Activated CD8-positive, alpha-beta memory T cell treated with anti-CD3 and anti-CD28 coated beads for 36 hours (primary cell): ENCODE measurements around the gene RC3H2. TPM values are rescaled to one million over a fixed set of nuclear protein-coding genes. Genes with fewer than 3 reads are reported as not detected.
"Not testable (repeated sequence)": the region's sequence is repeated elsewhere in the genome, so short reads cannot be mapped to it uniquely, and the experiment has no call there.

Experiments used
- CTCF ChIA-PET: fragments of 350-600 bp; sonication (Branson Sonifier 250); formaldehyde crosslinking; loops from one replicate; lab custom pipeline; 2021; ENCODE audit warnings: antibody characterized with exemption; lab: Charles Lee
- POLR2A ChIA-PET: fragments of 350-600 bp; sonication (Branson Sonifier 250); formaldehyde crosslinking; loops from one replicate; lab custom pipeline; 2021; ENCODE audit warnings: antibody characterized with exemption; lab: Charles Lee
- total RNA-seq, 2 experiments: library from RNA; stranded (reverse); gene quantifications; one replicate each; pipeline ENCODE4 v1.2.3, GENCODE V29; 2021

The RC3H2 gene
- total RNA-seq, 2 experiments from 2014 or later = 30.4 to 31.2 TPM

DNA sequence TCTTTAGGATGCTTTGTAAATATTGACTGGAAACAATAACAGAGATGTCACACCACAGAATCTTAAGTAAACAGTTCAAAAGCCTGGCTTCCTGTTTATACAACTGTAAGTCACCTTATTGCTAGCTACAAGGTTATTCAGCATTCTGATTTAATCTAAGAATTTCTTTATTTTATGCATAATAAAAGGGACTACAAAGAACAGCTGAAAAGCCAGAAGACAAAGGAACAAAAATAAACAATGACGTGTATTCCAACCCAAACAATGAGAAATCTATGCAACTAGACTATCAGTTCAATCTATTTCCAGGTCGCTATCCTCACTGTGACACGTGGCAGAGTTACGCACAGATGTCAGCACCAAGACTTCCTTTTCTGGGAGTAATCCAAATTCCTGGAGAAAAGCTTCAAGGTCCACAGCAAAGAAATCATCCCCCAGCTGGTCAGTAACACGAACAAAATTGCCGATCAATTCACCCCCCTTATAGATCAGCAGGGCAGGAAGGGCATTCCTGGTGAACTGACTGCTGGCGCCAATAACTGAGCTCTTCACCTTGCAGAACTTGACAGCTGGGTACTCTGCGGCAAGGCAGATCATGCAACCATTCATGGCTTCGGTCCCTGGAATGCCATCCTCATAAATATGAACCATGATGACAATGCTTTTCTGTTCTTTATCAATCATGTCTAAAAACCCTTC is 85.2 kb downstream of the RC3H2 start:
- ChIA-PET CTCF (interaction anchor here (1.1 to 1.4 kb wide), 2 partner anchors 11 to 13 kb away, joined by 3 to 4 read pairs; no protein-coding TSS in a partner anchor), POLR2A (interaction anchor here (0.7 kb wide), 1 partner anchor 1358 kb away, joined by 3 read pairs; no protein-coding TSS in a partner anchor)

DNA sequence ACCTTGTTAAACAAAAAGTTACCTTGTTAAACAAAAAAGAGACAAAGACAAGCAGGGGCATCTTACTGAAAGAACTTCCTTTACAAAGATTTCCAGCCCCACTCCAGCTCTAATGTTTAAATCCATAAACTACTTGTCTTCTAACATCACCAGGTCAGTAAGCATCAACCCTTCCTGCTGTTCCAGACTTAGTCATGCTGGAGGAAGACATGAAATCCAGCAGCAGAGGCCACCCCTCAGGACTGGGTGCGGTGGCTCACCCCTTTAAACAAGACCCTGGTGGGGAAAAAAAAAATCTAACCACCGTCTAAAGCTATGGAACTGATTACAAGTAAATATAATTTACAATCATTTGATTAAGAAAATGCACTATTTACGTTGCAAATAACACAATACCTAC is 85.8 kb downstream of the RC3H2 start:
- POLR2A ChIA-PET = interaction anchor here (0.7 kb wide), 1 partner anchor 1358 kb away, joined by 3 read pairs; no protein-coding TSS in a partner anchor
- CTCF ChIA-PET = interaction anchor here (1.4 kb wide), 1 partner anchor 11 kb away, joined by 4 read pairs; no protein-coding TSS in a partner anchor

DNA sequence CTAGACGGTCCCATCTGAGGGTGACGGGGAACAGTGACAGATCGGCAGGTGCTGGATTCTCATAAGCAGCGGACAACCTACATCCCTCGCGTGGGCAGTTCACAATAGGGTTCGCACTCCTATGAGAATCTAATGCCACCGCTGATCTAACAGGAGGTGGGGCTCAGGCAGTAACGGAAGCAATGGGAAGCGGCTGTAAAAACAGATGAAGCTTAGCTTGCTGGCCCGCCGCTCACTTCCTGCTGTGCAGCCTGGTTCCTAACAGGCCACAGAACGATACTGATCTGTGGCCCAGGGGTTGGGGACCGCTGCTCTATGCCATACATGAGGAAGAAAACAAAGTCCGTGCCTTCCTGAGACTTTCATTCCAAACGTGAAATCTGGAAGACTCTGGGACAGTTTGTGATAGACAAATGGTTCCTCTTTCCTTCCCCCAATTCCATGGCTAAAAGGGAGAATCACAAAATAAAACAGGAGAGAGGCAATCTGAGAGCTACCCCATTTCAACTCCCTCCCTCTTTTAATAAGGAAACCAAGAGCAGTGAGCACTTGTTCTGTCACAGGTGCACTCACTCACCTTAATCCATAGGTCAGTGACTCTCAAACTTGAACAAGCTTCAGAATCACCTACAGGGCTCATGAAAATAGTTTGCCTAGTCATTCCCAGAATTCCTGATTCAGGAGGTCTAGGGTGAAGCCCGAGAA is 88.8 kb downstream of the RC3H2 start:
- POLR2A ChIA-PET = interaction anchor here (0.6 kb wide), 1 partner anchor 44 kb away, joined by 6 read pairs; no protein-coding TSS in a partner anchor
- CTCF ChIA-PET = no interaction called here

DNA sequence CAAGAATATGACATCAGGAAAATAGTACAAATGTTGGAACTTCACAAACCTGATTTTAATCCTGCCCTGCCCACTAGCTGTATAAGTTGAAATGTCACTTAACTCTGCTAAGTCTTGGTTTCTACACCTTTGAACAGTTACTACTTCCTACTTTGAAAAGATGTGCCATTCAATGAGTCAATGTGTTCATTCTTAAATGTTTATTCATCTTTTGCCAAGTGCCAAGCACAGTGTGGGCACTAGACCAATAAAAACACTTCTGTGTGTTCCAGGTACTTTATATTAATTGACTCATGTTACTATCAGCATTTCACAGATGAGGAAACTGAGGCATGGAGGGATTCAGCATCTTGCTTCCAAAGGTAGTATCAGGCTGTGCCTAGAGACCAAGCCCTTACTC is 89.6 kb downstream of the RC3H2 start:
- ChIA-PET POLR2A (interaction anchor here (0.6 kb wide), 1 partner anchor 44 kb away, joined by 6 read pairs; no protein-coding TSS in a partner anchor), CTCF (no interaction called here)

DNA sequence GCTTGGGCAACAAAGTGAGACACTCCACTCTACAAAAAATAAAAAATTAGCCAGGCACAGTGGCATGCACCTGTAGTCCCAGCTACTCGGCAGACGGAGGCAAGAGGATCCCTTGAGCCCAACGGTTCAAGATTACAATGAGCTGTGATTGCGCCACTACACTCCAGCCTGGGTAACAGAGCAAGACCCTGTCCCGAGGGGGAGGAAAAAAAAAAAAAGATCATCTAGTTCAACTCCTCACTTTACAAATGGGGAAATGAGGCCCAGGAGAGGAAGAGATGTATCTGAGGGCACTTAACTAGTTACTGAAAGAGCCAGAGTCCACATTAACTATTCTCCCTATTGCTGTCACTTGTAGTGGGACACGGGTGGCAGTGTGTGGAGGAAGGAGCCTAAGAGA is 90.6 kb downstream of the RC3H2 start:
- POLR2A ChIA-PET = no interaction called here
- CTCF ChIA-PET = no interaction called here

DNA sequence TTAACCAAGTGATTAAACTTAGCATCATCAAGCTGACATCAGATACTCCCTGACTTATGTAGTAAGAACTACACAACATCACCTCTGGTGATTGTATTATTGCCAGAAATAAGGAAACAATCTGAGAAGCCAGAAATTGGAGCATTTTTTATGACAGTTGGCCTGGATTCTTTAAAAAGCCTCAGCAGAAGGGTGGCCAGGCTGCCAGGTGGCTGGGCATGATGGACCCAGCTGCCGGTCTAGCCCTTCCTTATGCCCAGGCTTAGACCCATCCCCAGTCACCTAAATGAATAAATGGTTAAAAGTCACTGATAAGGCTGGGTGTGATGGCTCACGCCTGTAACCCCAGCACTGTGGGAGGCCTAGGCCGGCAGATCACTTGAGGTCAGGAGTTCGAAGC is 92.4 kb downstream of the RC3H2 start:
- CTCF ChIA-PET = no interaction called here
- POLR2A ChIA-PET = no interaction called here

DNA sequence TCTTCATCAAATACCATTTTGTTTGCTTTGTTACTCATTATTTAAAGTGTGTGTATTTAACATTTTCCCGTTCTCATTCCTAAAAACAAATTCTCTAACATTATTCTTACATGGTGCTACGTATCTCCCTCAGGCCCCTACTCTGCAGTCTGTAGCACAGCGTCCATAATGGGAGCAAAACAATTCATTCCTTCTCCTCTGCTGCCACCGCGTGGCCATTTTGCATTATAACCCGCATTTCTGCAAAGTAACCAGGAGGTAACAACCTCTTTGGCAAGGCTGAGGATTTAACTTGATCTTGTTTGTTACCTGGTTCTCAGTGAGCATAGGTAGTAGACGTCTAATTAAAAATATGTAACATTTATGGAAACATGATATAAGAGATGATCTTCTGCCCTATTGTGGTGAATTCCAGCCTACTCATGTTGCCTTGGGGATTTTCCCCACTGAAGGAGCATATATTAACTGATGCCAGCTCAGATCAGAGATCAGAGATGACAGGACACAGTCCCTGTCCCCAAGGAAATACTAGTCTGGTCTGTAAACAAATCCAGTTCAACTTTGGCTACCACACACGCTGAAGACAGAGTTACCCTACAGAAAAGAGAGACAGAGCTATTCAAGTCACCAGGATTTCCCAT is 94.7 kb downstream of the RC3H2 start:
- ChIA-PET CTCF (interaction anchor here (1.0 to 2.2 kb wide), 5 partner anchors 20 to 711 kb away, joined by 3 to 15 read pairs (median 4); no protein-coding TSS in a partner anchor), POLR2A (no interaction called here)

DNA sequence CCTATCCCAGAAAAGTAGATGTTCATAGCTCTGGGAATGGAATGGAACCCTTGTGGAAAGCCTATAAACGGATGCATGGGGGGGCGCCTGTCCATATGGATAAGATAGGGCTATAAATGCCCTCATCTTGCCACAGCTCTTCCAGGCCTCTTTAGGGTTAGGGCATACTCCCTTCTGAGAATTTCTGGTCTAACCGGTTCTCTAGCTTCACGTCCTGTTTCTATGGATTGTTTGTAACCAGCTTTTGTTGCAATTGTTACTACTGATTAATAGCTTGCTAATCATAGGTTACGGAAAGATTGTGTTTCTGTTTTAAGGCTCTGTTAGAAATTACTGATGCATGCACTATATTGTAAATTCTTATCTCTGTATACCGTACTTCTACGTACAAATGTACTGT is 95.9 kb downstream of the RC3H2 start:
- CTCF ChIA-PET = interaction anchor here (1.2 to 2.1 kb wide), 5 partner anchors 10 to 684 kb away, joined by 3 to 5 read pairs (median 4); no protein-coding TSS in a partner anchor
- POLR2A ChIA-PET = not testable (repeated sequence)

DNA sequence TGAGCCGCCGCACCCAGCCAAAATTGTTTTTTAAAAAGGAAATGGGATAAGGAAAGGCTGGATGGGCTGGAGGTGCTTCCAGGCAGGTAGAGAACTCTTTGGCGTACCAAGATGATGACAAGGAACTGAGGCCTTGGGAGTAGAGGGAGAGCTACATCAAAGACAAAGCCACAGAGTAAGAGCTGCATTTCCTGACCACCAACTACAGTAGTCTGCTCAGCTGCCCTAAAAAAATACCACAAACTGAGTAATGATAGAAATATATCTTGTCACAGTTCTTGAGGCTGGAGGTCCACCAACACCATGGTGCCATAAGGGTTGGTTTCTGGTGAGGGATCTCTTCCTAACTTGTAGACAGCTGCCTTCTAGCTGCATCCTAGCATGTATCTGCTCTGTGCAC is 97.0 kb downstream of the RC3H2 start:
- CTCF ChIA-PET = interaction anchor here (1.2 to 1.9 kb wide), 4 partner anchors 11 to 457 kb away, joined by 4 to 8 read pairs (median 6); no protein-coding TSS in a partner anchor

DNA sequence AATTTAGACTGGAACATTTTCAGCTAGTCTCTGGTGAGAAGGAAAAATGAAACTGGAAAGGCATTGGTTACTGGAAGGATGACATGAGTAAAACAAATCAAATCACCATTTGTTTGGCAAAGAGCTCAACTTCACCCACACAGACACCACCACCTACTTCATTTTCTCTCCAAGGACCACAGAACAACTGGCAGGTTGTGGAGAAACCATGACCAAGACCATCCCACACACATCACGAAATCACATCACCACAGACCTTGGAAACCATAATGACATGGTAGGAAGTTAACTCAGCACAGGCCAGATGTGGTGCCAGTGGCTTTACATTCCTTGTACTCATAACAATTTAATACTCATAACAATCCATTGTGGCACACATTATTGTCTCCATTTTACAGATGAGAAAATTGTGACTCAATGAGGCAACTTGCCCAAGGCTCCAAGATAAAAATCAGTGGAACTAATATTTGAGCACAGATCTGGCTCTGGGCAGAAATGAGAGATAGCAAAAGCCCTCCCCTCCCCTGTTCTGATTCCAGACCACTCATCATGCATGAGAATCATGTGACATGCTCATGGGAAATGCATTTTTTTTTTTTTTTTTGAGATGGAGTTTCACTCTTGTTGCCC is 97.8 kb downstream of the RC3H2 start:
- POLR2A ChIA-PET = interaction anchor here (0.6 to 0.7 kb wide), 2 partner anchors 21 to 234 kb away, joined by 3 read pairs; no protein-coding TSS in a partner anchor
- CTCF ChIA-PET = interaction anchor here (0.6 to 1.9 kb wide), 4 partner anchors 12 to 343 kb away, joined by 3 to 8 read pairs (median 5); no protein-coding TSS in a partner anchor

More for the DNA sequence above, 97.0 kb downstream of the RC3H2 start:
- POLR2A ChIA-PET = no interaction called here

DNA sequence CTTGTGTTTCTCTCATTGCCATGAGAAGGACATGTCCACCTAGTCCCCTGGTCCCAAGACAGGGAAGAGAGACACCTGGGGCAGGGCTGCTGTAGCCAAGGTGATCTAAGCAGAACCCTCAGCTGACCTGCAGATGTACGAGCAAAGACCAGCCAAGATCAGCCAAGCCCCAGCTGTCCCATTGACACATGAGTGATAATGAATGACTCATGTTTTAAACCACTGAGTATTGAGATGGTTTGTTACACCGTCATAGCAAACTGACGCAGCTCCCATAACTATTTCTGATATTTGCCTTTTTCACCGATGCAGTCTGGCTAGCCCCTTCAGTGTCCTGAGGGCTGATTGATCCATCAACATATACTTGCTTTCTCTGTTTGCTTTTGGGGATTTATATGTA is 98.5 kb downstream of the RC3H2 start:
- ChIA-PET POLR2A (interaction anchor here (0.6 to 0.7 kb wide), 2 partner anchors 21 to 233 kb away, joined by 3 read pairs; no protein-coding TSS in a partner anchor), CTCF (interaction anchor here (0.6 to 1.7 kb wide), 3 partner anchors 14 to 308 kb away, joined by 3 to 6 read pairs (median 3); no protein-coding TSS in a partner anchor)

DNA sequence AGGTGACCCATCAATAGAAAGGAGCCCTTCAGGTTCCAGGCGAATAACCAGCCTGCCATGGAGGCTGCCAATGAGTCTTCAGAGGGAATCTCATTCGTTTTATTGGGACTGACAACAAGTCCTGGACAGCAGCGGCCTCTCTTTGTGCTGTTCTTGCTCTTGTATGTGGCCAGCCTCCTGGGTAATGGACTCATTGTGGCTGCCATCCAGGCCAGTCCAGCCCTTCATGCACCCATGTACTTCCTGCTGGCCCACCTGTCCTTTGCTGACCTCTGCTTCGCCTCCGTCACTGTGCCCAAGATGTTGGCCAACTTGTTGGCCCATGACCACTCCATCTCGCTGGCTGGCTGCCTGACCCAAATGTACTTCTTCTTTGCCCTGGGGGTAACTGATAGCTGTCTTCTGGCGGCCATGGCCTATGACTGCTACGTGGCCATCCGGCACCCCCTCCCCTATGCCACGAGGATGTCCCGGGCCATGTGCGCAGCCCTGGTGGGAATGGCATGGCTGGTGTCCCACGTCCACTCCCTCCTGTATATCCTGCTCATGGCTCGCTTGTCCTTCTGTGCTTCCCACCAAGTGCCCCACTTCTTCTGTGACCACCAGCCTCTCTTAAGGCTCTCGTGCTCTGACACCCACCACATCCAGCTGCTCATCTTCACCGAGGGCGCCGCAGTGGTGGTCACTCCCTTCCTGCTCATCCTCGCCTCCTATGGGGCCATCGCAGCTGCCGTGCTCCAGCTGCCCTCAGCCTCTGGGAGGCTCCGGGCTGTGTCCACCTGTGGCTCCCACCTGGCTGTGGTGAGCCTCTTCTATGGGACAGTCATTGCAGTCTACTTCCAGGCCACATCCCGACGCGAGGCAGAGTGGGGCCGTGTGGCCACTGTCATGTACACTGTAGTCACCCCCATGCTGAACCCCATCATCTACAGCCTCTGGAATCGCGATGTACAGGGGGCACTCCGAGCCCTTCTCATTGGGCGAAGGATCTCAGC is 104.8 kb downstream of the RC3H2 start, which contains the start of gene OR1K1:
Gene OR1K1 (plus strand): TSS at position 58 of the 995 bp plus-strand sequence. CDS start 0 bp downstream, at position 58.
- ChIA-PET POLR2A (no interaction called here), CTCF (no interaction called here)

DNA sequence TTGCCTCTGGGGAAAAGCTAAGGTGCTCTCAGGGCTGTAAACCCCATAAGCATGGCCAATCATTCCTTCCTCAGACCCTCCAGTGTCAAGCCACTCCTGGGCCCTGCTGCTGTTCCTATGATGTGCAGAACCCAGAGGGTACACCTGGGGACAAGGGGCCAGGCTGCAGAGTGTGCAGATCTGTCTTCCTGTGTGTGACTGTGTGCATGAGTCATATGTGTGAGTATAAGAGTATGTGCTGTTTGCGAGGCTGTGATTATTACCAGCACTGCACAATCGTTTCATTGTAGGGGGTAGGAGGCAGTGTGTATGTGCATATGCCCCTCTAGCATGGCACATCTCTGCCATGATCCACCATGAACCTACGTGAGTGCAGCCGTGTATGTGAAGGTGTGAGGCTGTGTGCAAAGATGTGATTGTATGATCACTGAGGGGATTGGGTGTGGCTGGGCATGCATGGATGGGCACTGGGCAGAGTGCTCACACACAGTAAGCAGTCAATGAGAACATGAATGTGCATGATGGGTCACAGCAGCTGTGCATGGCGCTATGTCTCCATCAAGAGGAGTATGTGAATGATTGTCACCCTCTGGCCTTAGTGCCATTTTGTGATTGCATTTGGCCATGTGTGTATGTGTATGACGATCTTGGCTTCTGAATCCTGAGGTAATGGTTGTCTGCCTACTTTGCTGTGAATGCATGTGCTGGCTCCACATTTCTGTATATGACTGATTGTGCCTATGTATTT is 107.7 kb downstream of the RC3H2 start:
- CTCF ChIA-PET = interaction anchor here (0.9 kb wide), 1 partner anchor 299 kb away, joined by 3 read pairs; no protein-coding TSS in a partner anchor
- POLR2A ChIA-PET = no interaction called here
